Measurements from ENCODE around the gene NLK.

The NLK gene

DNA sequence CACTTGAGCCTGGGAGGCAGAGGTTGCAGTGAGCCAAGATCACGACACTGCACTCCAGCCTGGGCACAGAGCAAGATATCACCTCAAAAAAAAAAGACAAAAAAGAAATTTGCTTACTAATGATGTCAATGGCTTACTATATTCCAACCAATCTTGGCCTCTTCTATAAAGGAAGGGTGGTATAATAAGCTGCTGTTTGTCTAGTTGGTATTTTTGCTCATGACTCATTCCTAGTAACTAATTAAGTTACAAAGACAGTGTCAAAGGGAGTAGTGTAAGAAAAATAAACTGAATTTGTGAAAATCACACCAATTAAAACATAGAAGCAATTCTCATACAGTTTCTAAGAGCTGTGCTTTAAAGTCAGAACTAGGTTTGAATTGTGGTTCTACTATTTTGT, 82.5 kb downstream of the NLK start:
- no peak overlapping the region for H3K4me3 ChIP-seq (ENCODE audit: low read depth, low read length)
- TF ChIP-seq, protein P1, sequence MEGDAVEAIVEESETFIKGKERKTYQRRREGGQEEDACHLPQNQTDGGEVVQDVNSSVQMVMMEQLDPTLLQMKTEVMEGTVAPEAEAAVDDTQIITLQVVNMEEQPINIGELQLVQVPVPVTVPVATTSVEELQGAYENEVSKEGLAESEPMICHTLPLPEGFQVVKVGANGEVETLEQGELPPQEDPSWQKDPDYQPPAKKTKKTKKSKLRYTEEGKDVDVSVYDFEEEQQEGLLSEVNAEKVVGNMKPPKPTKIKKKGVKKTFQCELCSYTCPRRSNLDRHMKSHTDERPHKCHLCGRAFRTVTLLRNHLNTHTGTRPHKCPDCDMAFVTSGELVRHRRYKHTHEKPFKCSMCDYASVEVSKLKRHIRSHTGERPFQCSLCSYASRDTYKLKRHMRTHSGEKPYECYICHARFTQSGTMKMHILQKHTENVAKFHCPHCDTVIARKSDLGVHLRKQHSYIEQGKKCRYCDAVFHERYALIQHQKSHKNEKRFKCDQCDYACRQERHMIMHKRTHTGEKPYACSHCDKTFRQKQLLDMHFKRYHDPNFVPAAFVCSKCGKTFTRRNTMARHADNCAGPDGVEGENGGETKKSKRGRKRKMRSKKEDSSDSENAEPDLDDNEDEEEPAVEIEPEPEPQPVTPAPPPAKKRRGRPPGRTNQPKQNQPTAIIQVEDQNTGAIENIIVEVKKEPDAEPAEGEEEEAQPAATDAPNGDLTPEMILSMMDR (IDR thresholded peaks at IDR 0.05; ENCODE audit: low read depth, low read length): no peak
- DNase-seq (ENCODE audit: low read depth, low spot score): no peak
- in situ Hi-C loops (cut with HindIII; ENCODE audit: low sequenced_read_pairs): no loop called here

DNA sequence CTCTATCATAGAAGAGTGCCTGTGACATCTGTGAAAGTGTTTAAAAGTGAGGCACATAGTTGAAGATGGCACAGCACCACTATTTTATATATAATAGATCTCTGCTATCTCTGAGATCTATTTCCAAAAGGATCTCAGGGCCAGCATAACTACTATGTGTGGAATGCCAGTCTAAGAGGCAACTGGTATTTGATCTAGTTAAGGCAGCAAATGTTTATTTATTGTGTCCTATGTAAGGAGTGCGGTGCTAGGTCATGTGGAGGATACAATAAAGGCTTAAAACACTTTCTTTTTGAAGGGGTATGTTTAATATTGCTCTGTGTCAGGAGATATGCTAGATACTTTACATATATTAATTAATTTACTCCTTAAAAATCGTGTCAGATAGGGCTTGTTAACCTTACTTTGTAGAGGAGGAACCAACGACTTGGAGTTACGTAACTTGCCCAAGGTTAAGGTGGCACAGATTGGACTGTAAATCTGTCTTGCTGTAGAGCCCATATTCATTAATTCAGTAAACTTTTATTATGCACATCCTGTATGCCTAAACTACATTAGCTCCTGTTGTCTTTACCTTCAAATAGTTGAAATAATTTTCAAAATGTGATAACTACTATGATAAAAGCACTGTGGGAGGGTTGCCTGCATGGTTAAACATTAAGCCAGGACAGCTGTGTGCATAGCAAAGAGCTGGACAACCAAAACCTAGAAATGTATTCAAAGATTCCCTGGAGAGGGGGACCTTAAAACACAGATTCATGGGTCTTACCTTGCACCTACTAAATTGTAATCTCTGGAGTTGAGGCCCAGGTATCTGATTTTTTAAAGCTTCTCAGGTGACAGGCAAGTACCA, 83.3 kb downstream of the NLK start:
- TF ChIP-seq, protein P1 (IDR thresholded peaks at IDR 0.05; ENCODE audit: low read depth, low read length): no peak
- in situ Hi-C loops (cut with HindIII; ENCODE audit: low sequenced_read_pairs): no loop called here
- no peak for DNase-seq (ENCODE audit: low read depth, low spot score)
- H3K4me3 ChIP-seq (ENCODE audit: low read depth, low read length): no peak overlapping the region

DNA sequence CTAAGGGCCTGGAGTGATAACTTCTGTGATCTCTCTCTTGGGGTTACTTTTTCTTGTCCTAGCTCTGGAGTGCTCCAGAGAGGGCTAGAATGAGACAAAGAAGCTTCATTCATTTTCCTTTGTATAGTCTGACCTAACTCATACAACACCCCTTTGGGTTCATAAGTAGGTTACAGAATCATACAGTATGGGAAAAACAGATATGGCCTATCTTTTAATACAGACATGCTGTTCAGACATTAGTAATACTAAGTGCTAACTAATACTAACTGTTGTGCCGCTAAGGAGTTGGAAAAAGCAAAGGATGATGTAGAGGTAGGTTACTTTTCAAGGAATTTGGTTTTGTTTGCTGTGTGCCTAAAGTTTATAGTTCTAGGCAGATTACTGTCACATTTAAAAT, 84.7 kb downstream of the NLK start:
- in situ Hi-C loops (cut with HindIII; ENCODE audit: low sequenced_read_pairs): no loop called here
- TF ChIP-seq, protein P1 (IDR thresholded peaks at IDR 0.05; ENCODE audit: low read depth, low read length): no peak
- DNase-seq (ENCODE audit: low read depth, low spot score): no peak
- no peak overlapping the region for H3K4me3 ChIP-seq (ENCODE audit: low read depth, low read length)

DNA sequence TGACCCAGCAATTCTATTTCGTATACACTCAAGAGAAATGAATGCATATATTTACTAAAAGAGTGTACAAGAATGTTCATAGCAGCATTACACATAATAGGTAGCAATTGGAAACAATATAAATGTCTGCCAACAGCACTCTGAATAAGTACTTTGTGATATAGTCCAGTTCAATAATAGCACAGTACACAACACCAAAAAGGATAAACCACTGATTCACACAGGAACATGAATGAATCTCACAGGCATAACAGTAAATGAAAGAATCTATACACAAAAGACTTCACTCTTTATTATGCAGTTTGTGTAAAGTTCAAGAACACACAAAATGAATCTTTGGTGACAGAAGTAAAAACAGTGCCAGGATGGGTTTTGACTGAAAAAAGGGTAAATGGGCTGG, 86.3 kb downstream of the NLK start:
- no peak overlapping the region for H3K4me3 ChIP-seq (ENCODE audit: low read depth, low read length)

DNA sequence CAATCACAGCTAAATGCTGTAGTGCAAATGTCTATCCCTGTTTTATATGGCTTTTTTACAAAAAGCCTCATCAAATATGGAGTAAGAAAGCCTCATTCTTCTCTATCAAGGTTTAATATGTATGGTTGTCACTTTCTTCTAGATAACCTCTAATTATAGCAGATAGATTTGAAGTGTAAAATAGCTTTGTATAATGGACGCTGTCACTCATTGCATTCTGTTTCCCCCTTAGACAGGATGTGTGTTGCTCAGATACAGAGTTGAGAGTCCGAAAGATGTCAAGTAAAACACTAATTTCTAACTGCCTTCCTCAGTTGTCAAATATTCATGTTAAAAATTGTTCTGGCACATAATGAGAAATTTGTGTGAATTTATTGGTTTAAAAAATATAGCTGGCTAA, 88.0 kb downstream of the NLK start:
- in situ Hi-C loops (cut with HindIII; ENCODE audit: low sequenced_read_pairs): no loop called here
- TF ChIP-seq, protein P1 (IDR thresholded peaks at IDR 0.05; ENCODE audit: low read depth, low read length): no peak
- no peak for DNase-seq (ENCODE audit: low read depth, low spot score)
- H3K4me3 ChIP-seq (ENCODE audit: low read depth, low read length): no peak overlapping the region

More for the DNA sequence above, 86.3 kb downstream of the NLK start:
- in situ Hi-C loops (cut with HindIII; ENCODE audit: low sequenced_read_pairs): no loop called here
- no peak for DNase-seq (ENCODE audit: low read depth, low spot score)
- TF ChIP-seq, protein P1 (IDR thresholded peaks at IDR 0.05; ENCODE audit: low read depth, low read length): no peak

DNA sequence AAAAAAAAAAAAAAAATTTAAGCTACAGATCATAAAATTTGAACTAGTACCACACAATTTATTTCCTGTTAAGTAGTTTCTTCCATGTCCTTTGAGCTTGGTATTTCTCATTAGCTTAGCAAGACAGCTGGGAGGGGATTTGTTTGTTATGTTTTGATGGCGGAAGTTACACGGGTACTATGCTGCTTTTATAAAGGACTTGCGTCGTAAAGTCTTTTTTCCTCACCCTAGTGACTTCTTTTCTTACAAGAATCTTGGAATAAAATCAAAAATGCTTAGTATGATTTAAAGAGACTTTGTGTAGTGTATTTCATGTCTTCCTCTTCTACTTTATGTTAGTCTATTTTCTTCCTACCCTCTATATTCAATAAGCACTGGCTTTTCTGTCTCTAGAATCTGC, 89.1 kb downstream of the NLK start:
- peak; percentile 50 for DNase-seq (ENCODE audit: low read depth, low spot score)
- TF ChIP-seq, protein P1 (IDR thresholded peaks at IDR 0.05; ENCODE audit: low read depth, low read length): no peak
- H3K4me3 ChIP-seq (ENCODE audit: low read depth, low read length): no peak overlapping the region
- in situ Hi-C loops (cut with HindIII; ENCODE audit: low sequenced_read_pairs): no loop called here

Data from astrocyte of the spinal cord (primary cell).